Measurements from ENCODE around the gene COQ9. TPM values are rescaled to one million over a fixed set of nuclear protein-coding genes. Genes with fewer than 3 reads are reported as not detected.

COQ9 gene
- total RNA-seq, 1 experiment from 2014 or later: 62.7 TPM

DNA sequence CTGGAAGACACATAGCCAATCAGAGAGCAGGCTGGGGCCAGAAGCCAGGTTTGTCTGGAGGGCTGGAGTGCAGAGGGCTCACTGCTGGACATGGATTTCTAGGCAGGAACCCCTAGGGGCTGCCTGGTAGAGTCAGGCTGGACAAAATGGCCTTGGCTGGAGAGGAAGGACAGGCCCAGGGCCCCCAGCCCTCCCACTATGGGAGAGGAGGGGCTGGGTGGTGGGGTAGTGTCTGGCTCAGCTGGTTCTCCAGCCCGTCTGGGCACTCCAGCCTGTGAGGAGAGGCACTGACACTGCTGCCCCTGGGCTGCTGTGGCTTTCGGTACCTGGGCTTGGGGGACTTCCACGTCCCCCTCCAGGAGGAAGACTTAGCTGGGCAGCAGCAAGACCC, 60.8 kb downstream of the COQ9 start:
- no peaks in the 10 kb centered on the region for H3K9me2 ChIP-seq (ENCODE audit: insufficient read depth)
- intact Hi-C loops (cut with micrococcal nuclease): no loop called here
- H2AFZ ChIP-seq (ENCODE audit: low read depth, low read length, poor library complexity, severe bottlenecking): no peak overlapping the region
- no peaks in the 10 kb centered on the region for H3K9me3 ChIP-seq (ENCODE audit: control insufficient read depth in 1 of 2, insufficient read depth in 1 of 2, low read depth in 1 of 2, low read length in 2 of 2)
- H3K4me3 ChIP-seq (replicated peaks in 1 of 2; ENCODE audit: low read depth in 1 of 2, low read length in 2 of 2): no peak overlapping the region
- H3K36me3 ChIP-seq (ENCODE audit: control insufficient read depth in 1 of 2, insufficient read depth in 2 of 2, low read length in 2 of 2): no peaks in the 10 kb centered on the region
- no peak overlapping the region for H3K4me2 ChIP-seq (ENCODE audit: low read length)
- CTCF ChIA-PET: interaction anchor here (1.0 kb wide), 1 partner anchor 12 kb away, joined by 3 read pairs; no protein-coding TSS in a partner anchor
- RAD21 ChIA-PET (ENCODE audit: low non-redundant PET in 1 of 2, low total read pairs in 2 of 2, uncharacterized antibody in 2 of 2, unreplicated experiment in 2 of 2): no interaction called here
- no peak overlapping the region for H3K9ac ChIP-seq (ENCODE audit: low read length)
- no peaks in the 10 kb centered on the region for H3K79me2 ChIP-seq (ENCODE audit: insufficient read depth, low read length)
- no peak for ATAC-seq
- no TSS peak for BruUV-seq (replicated peaks)
- H3K27me3 ChIP-seq (ENCODE audit: insufficient read depth, low read length): no peaks in the 10 kb centered on the region
- no peaks in the 10 kb centered on the region for H3K4me1 ChIP-seq (ENCODE audit: control insufficient read depth in 1 of 2, insufficient read depth in 2 of 2, low read length in 2 of 2)
- H3K27ac ChIP-seq (ENCODE audit: low read depth, low read length): no peak overlapping the region
- POLR2A ChIA-PET: no interaction called here
- H4K20me1 ChIP-seq (ENCODE audit: insufficient read depth): no peaks in the 10 kb centered on the region
- TF ChIP-seq EZH2 (IDR thresholded peaks at IDR 0.05): no peak
- TF ChIP-seq EZH2phosphoT487 (IDR thresholded peaks at IDR 0.05; ENCODE audit: borderline replicate concordance): no peak
- no peak for TF ChIP-seq YY1 (IDR thresholded peaks at IDR 0.05; ENCODE audit: extremely low read depth, insufficient replicate concordance, low read depth, low read length)
- no peak for TF ChIP-seq CBX3 (IDR thresholded peaks at IDR 0.05; ENCODE audit: low read depth)
- TF ChIP-seq, protein P1, sequence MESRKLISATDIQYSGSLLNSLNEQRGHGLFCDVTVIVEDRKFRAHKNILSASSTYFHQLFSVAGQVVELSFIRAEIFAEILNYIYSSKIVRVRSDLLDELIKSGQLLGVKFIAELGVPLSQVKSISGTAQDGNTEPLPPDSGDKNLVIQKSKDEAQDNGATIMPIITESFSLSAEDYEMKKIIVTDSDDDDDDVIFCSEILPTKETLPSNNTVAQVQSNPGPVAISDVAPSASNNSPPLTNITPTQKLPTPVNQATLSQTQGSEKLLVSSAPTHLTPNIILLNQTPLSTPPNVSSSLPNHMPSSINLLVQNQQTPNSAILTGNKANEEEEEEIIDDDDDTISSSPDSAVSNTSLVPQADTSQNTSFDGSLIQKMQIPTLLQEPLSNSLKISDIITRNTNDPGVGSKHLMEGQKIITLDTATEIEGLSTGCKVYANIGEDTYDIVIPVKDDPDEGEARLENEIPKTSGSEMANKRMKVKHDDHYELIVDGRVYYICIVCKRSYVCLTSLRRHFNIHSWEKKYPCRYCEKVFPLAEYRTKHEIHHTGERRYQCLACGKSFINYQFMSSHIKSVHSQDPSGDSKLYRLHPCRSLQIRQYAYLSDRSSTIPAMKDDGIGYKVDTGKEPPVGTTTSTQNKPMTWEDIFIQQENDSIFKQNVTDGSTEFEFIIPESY (IDR thresholded peaks at IDR 0.05; ENCODE audit: extremely low read depth, insufficient replicate concordance, low read length): no peak
- TF ChIP-seq, protein P2, sequence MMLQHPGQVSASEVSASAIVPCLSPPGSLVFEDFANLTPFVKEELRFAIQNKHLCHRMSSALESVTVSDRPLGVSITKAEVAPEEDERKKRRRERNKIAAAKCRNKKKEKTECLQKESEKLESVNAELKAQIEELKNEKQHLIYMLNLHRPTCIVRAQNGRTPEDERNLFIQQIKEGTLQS (IDR thresholded peaks at IDR 0.05): no peak
- TF ChIP-seq EGR1 (IDR thresholded peaks at IDR 0.05; ENCODE audit: low read depth): no peak
- TF ChIP-seq TCF7L2 (IDR thresholded peaks at IDR 0.05; ENCODE audit: borderline replicate concordance, extremely low read depth, insufficient read depth, insufficient read length): no peak
- DNase-seq (ENCODE audit: low read depth, low spot score): no peak
